ENCODE measurements around the gene FBXL13.
"Not testable (repeated sequence)": the region's sequence is repeated elsewhere in the genome, so short reads cannot be mapped to it uniquely, and the experiment has no call there.

Gene FBXL13

GRCh38 chr7:102931757-102932156 lies 142.8 kb downstream of the FBXL13 start:
- DNase-seq = no peak

- DNase-seq = no peak
These were observed 147.2 kb downstream of the FBXL13 start for GRCh38 chr7:102927312-102927933.

GRCh38 chr7:102926783-102927140 lies 147.8 kb downstream of the FBXL13 start:
- DNase-seq = no peak

DNA sequence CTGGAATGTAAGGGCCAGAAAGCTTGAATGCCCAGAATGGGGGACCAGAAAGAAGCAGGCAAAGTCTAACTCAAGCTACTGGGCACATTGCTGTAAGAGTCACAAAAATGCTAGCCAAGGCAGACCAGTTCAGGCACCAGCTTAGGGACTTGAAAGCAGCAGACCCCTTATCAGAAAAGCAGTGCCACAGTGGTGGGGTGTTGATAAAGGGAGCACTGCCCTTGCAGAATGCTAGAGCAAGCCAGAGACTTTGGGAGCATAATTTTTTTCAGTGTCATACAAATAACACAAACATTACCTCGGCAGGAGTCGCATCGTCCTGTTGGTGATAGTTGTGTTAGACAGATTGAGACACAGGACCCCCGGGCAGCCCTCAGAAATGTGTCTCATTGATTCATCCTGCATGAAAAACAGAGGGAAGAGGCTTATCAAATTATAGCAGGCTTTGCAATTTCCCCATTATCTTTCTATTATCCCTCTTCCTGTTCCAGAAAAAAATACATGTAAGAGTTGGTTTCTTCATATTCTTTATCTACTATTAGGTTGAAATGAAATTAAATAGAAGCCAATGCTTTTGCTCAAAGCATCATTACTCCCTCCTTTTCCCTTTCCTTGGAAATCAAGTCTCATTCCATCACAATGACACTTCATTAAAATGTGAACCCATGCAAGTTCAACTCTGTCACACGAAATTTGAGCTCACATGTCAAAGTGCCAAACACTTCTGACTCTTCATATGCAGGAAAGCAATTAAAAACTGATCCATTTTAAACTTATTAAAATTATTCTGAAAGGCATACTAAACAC lies 148.4 kb downstream of the FBXL13 start:
- DNase-seq = no peak

GRCh38 chr7:102918845-102919244 lies 155.8 kb downstream of the FBXL13 start:
- no peak for DNase-seq

DNA sequence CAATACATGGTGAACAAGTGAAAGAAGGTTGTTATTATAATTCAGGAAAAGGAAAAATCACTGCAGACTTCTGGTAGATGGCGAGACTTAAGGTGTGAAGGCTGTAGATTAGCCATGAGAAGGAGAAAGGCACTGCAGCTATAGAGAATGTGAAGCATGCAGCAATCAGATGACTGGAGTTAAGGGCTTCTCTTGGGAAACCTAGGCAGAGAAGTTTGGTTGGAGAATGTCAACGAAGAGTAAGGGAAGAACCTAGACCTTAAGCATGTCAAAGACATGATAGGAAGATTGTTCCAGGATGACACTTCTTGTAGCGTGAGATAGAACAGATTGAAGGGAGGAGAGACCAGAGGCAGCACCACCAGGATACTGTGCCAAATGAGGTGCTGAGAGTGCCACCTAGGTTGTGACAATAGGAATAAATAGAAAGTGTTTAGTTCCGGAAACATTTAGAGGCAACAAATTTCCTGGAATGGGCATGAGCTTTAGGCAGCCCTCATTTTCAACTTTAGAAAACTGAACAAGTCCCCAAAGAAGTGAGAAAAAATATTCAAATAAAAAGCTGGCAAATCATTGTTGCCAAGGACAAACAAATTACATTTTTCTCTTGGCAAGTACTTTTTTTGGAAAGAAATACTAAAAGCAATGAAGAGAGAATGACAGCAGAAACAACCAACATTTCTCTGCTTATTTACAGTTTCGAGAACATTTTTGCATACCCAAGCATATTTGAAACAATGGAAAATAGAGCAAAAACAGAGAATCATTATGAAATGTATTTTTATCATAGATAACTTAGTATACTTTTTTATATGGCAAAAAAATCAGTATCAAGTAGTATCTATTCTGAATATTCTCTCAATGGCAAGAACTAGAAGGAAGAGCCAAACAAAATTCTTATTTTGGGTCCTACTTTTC lies 156.9 kb downstream of the FBXL13 start:
- no peak for DNase-seq

DNA sequence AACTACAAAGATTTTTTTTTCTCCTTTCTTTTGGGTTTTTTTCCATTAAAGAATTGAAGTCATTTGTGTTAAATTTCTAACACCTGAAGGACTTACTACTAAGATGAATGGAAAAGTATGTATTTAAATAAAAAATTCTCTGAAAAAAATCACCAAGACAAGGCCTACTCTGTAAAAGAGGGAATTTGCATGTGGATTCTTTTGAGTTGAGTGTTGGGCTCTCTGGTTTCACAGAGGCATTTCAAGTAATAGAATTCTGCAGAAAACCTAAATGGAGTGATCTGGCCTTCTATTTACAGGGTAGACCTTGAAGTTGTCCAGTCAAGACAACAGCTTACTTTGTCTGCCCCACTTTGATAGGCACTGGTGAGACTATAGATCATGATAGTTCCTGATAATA lies 157.7 kb downstream of the FBXL13 start:
- no peak for DNase-seq

- DNase-seq = no peak
These were observed 158.2 kb downstream of the FBXL13 start for GRCh38 chr7:102916426-102916825.

DNA sequence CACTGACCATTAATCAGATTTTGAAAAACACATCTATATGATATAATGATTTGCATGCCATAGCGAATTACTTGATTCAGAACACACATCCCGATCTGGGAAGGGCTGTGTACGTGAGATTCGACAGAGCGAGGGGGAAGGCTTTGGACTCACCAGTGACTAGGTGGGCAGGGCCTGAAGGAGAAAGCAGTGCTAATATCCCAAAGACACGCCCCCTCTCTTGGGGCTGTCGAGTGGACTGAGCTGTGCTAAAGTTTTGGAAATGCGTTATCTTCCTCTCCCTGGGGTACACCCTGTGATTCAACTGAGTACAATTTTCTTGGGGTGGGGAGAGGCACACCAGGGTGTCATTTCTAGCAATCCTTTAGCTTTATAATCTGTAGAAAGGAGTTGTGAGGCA lies 160.0 kb downstream of the FBXL13 start:
- no peak for DNase-seq

DNA sequence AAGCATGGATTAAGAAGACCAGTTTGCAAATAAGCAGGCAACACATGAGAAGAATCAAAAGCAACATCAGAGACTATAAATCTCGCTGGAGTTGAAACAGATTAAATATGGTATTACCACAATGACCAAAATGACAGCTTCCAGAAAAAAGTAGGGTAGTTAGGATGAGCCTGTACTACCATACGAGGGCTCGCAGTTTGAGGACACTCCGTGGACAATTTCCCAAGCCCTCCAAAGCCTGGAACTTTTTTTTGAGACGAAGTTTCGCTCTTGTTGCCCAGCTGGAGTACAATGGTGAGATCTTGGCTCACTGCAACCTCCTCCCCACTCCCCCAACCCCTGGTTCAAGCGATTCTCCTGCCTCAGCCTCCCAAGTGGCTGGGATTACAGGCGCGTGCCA lies 160.8 kb downstream of the FBXL13 start:
- DNase-seq = no peak

- DNase-seq = no peak
These were observed 161.9 kb downstream of the FBXL13 start, which contains the start of gene LRRC17 for GRCh38 chr7:102912742-102913141. TSS of gene LRRC17 (plus strand) at chr7:102913000. CDS start at chr7:102933914, 20,914 bp downstream.

GRCh38 chr7:102908676-102909075 lies 165.9 kb downstream of the FBXL13 start:
- no peak for DNase-seq

- not testable (repeated sequence) for DNase-seq
These were observed 171.0 kb downstream of the FBXL13 start for GRCh38 chr7:102903576-102903975.

DNA sequence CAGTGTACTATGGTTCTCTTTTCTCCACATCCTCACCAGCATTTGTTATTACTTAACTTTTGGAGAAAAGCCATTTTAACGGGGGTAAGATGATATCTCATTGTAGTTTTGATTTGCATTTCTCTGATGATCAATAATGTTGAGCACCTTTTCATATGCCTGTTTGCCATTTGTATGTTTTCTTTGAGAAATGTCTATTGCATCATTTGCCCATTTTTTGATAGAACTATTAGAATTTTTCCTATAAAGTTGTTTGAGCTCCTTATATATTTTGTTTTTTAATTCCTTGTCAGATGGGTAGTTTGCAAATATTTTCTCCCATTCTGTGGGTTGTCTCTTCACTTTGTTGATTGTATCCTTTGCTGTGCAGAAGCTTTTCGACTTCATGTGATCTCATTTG lies 172.5 kb downstream of the FBXL13 start:
- not testable (repeated sequence) for DNase-seq

GRCh38 chr7:102898532-102898859 lies 176.1 kb downstream of the FBXL13 start:
- no peak for DNase-seq

GRCh38 chr7:102897856-102898531 lies 176.6 kb downstream of the FBXL13 start:
- DNase-seq = no peak

GRCh38 chr7:102897211-102897631 lies 177.4 kb downstream of the FBXL13 start:
- no peak for DNase-seq

DNA sequence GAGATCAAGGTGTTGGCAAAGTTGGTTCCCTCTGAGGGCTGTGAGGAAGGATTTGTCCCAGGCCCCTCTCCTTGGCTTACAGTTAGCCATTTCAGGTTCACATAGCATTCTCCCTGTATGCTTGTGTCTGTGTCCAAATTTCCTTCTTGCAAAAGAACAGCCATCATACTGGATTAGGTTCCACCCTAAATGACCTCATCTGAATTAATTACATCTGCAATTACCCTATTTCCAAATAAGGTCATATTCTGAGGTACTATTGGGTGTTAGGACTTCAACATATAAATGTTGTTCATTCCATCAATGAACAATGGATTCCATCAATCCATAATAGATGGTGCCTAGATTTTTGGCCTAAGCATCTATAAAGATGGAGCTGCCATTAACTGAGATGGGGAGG lies 178.0 kb downstream of the FBXL13 start:
- no peak for DNase-seq

GRCh38 chr7:102895602-102896001 lies 179.0 kb downstream of the FBXL13 start:
- no peak for DNase-seq

- DNase-seq = no peak
These were observed 181.8 kb downstream of the FBXL13 start for GRCh38 chr7:102892631-102893278.

GRCh38 chr7:102891693-102892261 lies 182.8 kb downstream of the FBXL13 start:
- no peak for DNase-seq
